Mesenchymal stem cell (in vitro differentiated cells and primary cell): ENCODE measurements around the gene MMD2.

Source experiments
- DNase-seq: peaks from one replicate; pipeline ENCODE4 v3.0.0-alpha.2; 2013
- H2AFZ ChIP-seq: one replicate; pipeline ENCODE4 v1.6.1; 2013; ENCODE audit warnings: low read depth, mild to moderate bottlenecking, control low read depth, inconsistent platforms, low read length, moderate library complexity
- H2AK5ac ChIP-seq: 2 replicates; pipeline ENCODE4 v1.6.1; 2013; ENCODE audit warnings: low read length, moderate library complexity, mild to moderate bottlenecking, inconsistent platforms; ENCODE audit not compliant: severe bottlenecking
- H2BK120ac ChIP-seq: one replicate; pipeline ENCODE4 v1.6.1; 2013; ENCODE audit warnings: low read depth, mild to moderate bottlenecking, inconsistent platforms, low read length, moderate library complexity
- H2BK12ac ChIP-seq, 2 experiments: one replicate each; pipeline ENCODE4 v1.6.1; 2013; ENCODE audit warnings: inconsistent platforms in 2 of 2, low read length in 2 of 2, mild to moderate bottlenecking in 2 of 2, moderate library complexity in 2 of 2, control low read depth in 1 of 2
- H2BK15ac ChIP-seq: one replicate; pipeline ENCODE4 v1.6.1; 2013; ENCODE audit warnings: mild to moderate bottlenecking, low read depth, inconsistent platforms; ENCODE audit not compliant: poor library complexity, severe bottlenecking
- H2BK5ac ChIP-seq: 2 replicates; pipeline ENCODE4 v1.6.1; 2013; ENCODE audit warnings: low read depth, mild to moderate bottlenecking, low read length, control low read depth, inconsistent platforms; ENCODE audit not compliant: poor library complexity, severe bottlenecking
- H3K14ac ChIP-seq, 2 experiments: one replicate each; pipeline ENCODE4 v1.6.1; 2013; ENCODE audit warnings: inconsistent platforms in 2 of 2, low read length in 2 of 2, control low read depth in 1 of 2, mild to moderate bottlenecking in 1 of 2, moderate library complexity in 1 of 2
- H3K18ac ChIP-seq, 2 experiments: one replicate each; pipeline ENCODE4 v1.6.1; 2013; ENCODE audit warnings: inconsistent platforms in 2 of 2, low read length in 2 of 2, control low read depth in 1 of 2, low read depth in 1 of 2, mild to moderate bottlenecking in 1 of 2
- H3K23ac ChIP-seq, 2 experiments: one replicate each; pipeline ENCODE4 v1.6.1; 2013; ENCODE audit warnings: inconsistent platforms in 2 of 2, low read length in 2 of 2, mild to moderate bottlenecking in 2 of 2, moderate library complexity in 2 of 2, control low read depth in 1 of 2
- H3K27ac ChIP-seq: 2 replicates; pipeline ENCODE4 v1.5.1; 2013; ENCODE audit warnings: mild to moderate bottlenecking, moderate library complexity, low read length, control low read depth, inconsistent platforms; ENCODE audit not compliant: poor library complexity, severe bottlenecking
- H3K27me3 ChIP-seq, 2 experiments: 2 replicates each; pipeline versions ENCODE4 v1.6.1 to v1.7.0; 2013; ENCODE audit warnings: low read length in 2 of 2, mild to moderate bottlenecking in 2 of 2, moderate library complexity in 2 of 2, control low read depth in 1 of 2, inconsistent platforms in 1 of 2; ENCODE audit not compliant: control insufficient read depth in 1 of 2, insufficient read depth in 1 of 2
- H3K36me3 ChIP-seq, 2 experiments: 2 replicates each; pipeline versions ENCODE4 v1.6.1 to v1.7.0; 2013; ENCODE audit warnings: low read length in 2 of 2, control low read depth in 1 of 2, inconsistent platforms in 1 of 2, low read depth in 1 of 2, mild to moderate bottlenecking in 1 of 2; ENCODE audit not compliant: insufficient read depth in 2 of 2, control insufficient read depth in 1 of 2
- H3K4ac ChIP-seq, 2 experiments: one replicate each; pipeline ENCODE4 v1.6.1; 2013; ENCODE audit warnings: inconsistent platforms in 2 of 2, low read length in 2 of 2, mild to moderate bottlenecking in 2 of 2, moderate library complexity in 2 of 2, control low read depth in 1 of 2, low read depth in 1 of 2
- H3K4me1 ChIP-seq: 2 replicates; pipeline ENCODE4 v1.6.1; 2013; ENCODE audit warnings: low read depth, low read length, control low read depth; ENCODE audit not compliant: control insufficient read depth, insufficient read depth
- H3K4me2 ChIP-seq: 2 replicates; pipeline ENCODE4 v1.6.1; 2013; ENCODE audit warnings: low read length, mild to moderate bottlenecking, inconsistent platforms; ENCODE audit not compliant: poor library complexity, severe bottlenecking
- H3K4me3 ChIP-seq, 2 experiments: 2 replicates each; pipeline versions ENCODE4 v1.5.1 to v1.7.0; 2013; ENCODE audit warnings: low read length in 2 of 2, mild to moderate bottlenecking in 2 of 2, control low read depth in 1 of 2, low read depth in 1 of 2; ENCODE audit not compliant: insufficient read depth in 1 of 2
- H3K79me1 ChIP-seq: replicated peaks from 2 replicates; pipeline ENCODE4 v1.6.1; 2013; ENCODE audit warnings: mild to moderate bottlenecking, control low read depth, low read length, inconsistent platforms; ENCODE audit not compliant: poor library complexity, severe bottlenecking
- H3K9ac ChIP-seq: 2 replicates; pipeline ENCODE4 v1.7.0; 2013; ENCODE audit warnings: mild to moderate bottlenecking, low read length, moderate library complexity
- H3K9me3 ChIP-seq: 2 replicates; pipeline ENCODE4 v1.7.0; 2013; ENCODE audit warnings: mild to moderate bottlenecking, low read length; ENCODE audit not compliant: control insufficient read depth
- H4K8ac ChIP-seq: one replicate; pipeline ENCODE4 v1.6.1; 2013; ENCODE audit warnings: inconsistent platforms, mild to moderate bottlenecking, low read length, moderate library complexity
- H4K91ac ChIP-seq: one replicate; pipeline ENCODE4 v1.6.1; 2013; ENCODE audit warnings: mild to moderate bottlenecking, low read length, inconsistent platforms
- WGBS: methylation state at CpG from one replicate; pipeline ENCODE4 v1.1.7; 2013; ENCODE audit warnings: mixed read lengths; 5-methylcytosine and 5-hydroxymethylcytosine counted together

The MMD2 gene

GRCh38 chr7:4999369-4999950, 40.5 kb upstream of the MMD2 start:
- Histone ChIP-seq H3K4me3 (no peak overlapping the region), H2AFZ (no peak overlapping the region), H3K79me1 (peaks cover 41% of the 10 kb centered on the region), H3K9me3 (no peaks in the 10 kb centered on the region), H2BK5ac (no peak overlapping the region), H3K27ac (no peak overlapping the region), H3K27me3 (no peaks in the 10 kb centered on the region), H3K36me3 (peaks cover 47 to 67% of the 10 kb centered on the region in 2 experiments), H2BK15ac (no peak overlapping the region), H3K9ac (no peak overlapping the region), H3K14ac (no peak overlapping the region), H2BK120ac (no peak overlapping the region), H2BK12ac (no peak overlapping the region), H2AK5ac (no peak overlapping the region), H3K4me1 (no peaks in the 10 kb centered on the region), H4K91ac (no peak overlapping the region), H4K8ac (no peak overlapping the region), H3K18ac (no peak overlapping the region), H3K23ac (no peak overlapping the region), H3K4ac (no peak overlapping the region), H3K4me2 (no peak overlapping the region)
- no peak for DNase-seq
- WGBS, result 94% methylated on average over 5 of the region's 5 CpGs

GRCh38 chr7:4998910-4999309, 39.9 kb upstream of the MMD2 start:
- Histone ChIP-seq H4K91ac (no peak overlapping the region), H3K9ac (no peak overlapping the region), H3K14ac (no peak overlapping the region), H2BK5ac (no peak overlapping the region), H2BK15ac (no peak overlapping the region), H3K4me3 (no peak overlapping the region), H4K8ac (no peak overlapping the region), H3K4me1 (no peaks in the 10 kb centered on the region), H3K18ac (no peak overlapping the region), H3K23ac (no peak overlapping the region), H3K9me3 (no peaks in the 10 kb centered on the region), H3K27ac (no peak overlapping the region), H3K27me3 (no peaks in the 10 kb centered on the region), H3K79me1 (peaks cover 43% of the 10 kb centered on the region), H3K36me3 (peaks cover 51 to 73% of the 10 kb centered on the region in 2 experiments), H3K4ac (no peak overlapping the region), H3K4me2 (no peak overlapping the region), H2BK120ac (no peak overlapping the region), H2AK5ac (no peak overlapping the region), H2BK12ac (no peak overlapping the region), H2AFZ (no peak overlapping the region)
- 94% methylated on average over 7 of the region's 7 CpGs for WGBS
- DNase-seq, result no peak

- no peaks in the 10 kb centered on the region for H3K27me3 ChIP-seq
- H2AK5ac ChIP-seq, result no peak overlapping the region
- H3K14ac ChIP-seq, result no peak overlapping the region
- H3K4ac ChIP-seq, result no peak overlapping the region
- no peak overlapping the region for H2BK120ac ChIP-seq
- H3K23ac ChIP-seq, result no peak overlapping the region
- no peak overlapping the region for H2AFZ ChIP-seq
- no peak overlapping the region for H2BK15ac ChIP-seq
- H3K36me3 ChIP-seq, result peaks cover 56 to 80% of the 10 kb centered on the region in 2 experiments
- H3K79me1 ChIP-seq, result peaks cover 45% of the 10 kb centered on the region
- no peak overlapping the region for H2BK5ac ChIP-seq
- no peak overlapping the region for H3K27ac ChIP-seq
- 92% methylated on average over 3 of the region's 3 CpGs for WGBS
- H3K9me3 ChIP-seq, result no peaks in the 10 kb centered on the region
- DNase-seq, result no peak
- H2BK12ac ChIP-seq, result no peak overlapping the region
- no peak overlapping the region for H4K91ac ChIP-seq
- no peak overlapping the region for H3K18ac ChIP-seq
- H4K8ac ChIP-seq, result no peak overlapping the region
- no peak overlapping the region for H3K4me3 ChIP-seq
- no peak overlapping the region for H3K4me2 ChIP-seq
- no peak overlapping the region for H3K9ac ChIP-seq
- H3K4me1 ChIP-seq, result no peaks in the 10 kb centered on the region
Measured at GRCh38 chr7:4998244-4998643, 39.3 kb upstream of the MMD2 start.

GRCh38 chr7:4996696-4997222, 37.8 kb upstream of the MMD2 start:
- H3K4ac ChIP-seq, result no peak overlapping the region
- H2AK5ac ChIP-seq, result no peak overlapping the region
- no peak overlapping the region for H3K27ac ChIP-seq
- no peak overlapping the region for H2BK5ac ChIP-seq
- WGBS, result 98% methylated on average over 7 of the region's 7 CpGs
- no peak overlapping the region for H3K18ac ChIP-seq
- no peak overlapping the region for H2AFZ ChIP-seq
- no peak overlapping the region for H2BK12ac ChIP-seq
- peaks cover 70 to 84% of the 10 kb centered on the region in 2 experiments for H3K36me3 ChIP-seq
- H2BK15ac ChIP-seq, result no peak overlapping the region
- H3K4me1 ChIP-seq, result no peaks in the 10 kb centered on the region
- no peak for DNase-seq
- H3K23ac ChIP-seq, result no peak overlapping the region
- no peak overlapping the region for H3K9ac ChIP-seq
- H3K4me3 ChIP-seq, result no peak overlapping the region
- no peak overlapping the region for H4K8ac ChIP-seq
- H3K14ac ChIP-seq, result no peak overlapping the region
- no peaks in the 10 kb centered on the region for H3K27me3 ChIP-seq
- no peak overlapping the region for H2BK120ac ChIP-seq
- H3K79me1 ChIP-seq, result peaks cover 50% of the 10 kb centered on the region
- H3K9me3 ChIP-seq, result no peaks in the 10 kb centered on the region
- no peak overlapping the region for H4K91ac ChIP-seq
- no peak overlapping the region for H3K4me2 ChIP-seq
